Gastroesophageal sphincter (tissue), 4 donors: ENCODE measurements around the gene RPS14. TPM values are rescaled to one million over a fixed set of nuclear protein-coding genes. Genes with fewer than 3 reads are reported as not detected.
A peak's percentile ranks its signal among the peaks of the same experiment; 100 is the strongest.

Experiments
- ATAC-seq: fragments of 150-250 bp; one replicate; pipeline ENCODE4 v1.9.1; 2016; ENCODE audit warnings: mild to moderate bottlenecking, moderate library complexity
- H3K27ac ChIP-seq, 4 donors: fragments of 200-600 bp; sonication (generic) in 3 of 4; 1 replicate in 3 of 4; 2 replicates in 1 of 4; pipeline ENCODE4 v1.5.1; 2016 to 2019
- H3K27me3 ChIP-seq: fragments of 200-600 bp; sonication (generic); one replicate; pipeline ENCODE4 v1.5.1; 2019
- H3K36me3 ChIP-seq, 2 donors: fragments of 200-600 bp; sonication (generic); one replicate each; pipeline ENCODE4 v1.5.1; 2019; ENCODE audit warnings: control low read depth in 1 of 2
- H3K4me1 ChIP-seq, 3 donors: fragments of 200-600 bp; sonication (generic); 1 replicate in 2 of 3; 2 replicates in 1 of 3; pipeline ENCODE4 v1.5.1; 2016 to 2019; ENCODE audit warnings: control low read depth in 2 of 3
- H3K4me3 ChIP-seq, 2 donors: fragments of 200-600 bp; sonication (generic); one replicate each; pipeline ENCODE4 v1.5.1; 2019; ENCODE audit warnings: mild to moderate bottlenecking in 1 of 2, moderate library complexity in 1 of 2
- H3K9me3 ChIP-seq, 3 donors: fragments of 200-600 bp; sonication (generic); one replicate each; pipeline ENCODE4 v1.5.1; 2017 to 2019; ENCODE audit warnings: control low read depth in 2 of 3
- EP300 ChIP-seq: sonication (generic); formaldehyde crosslinking; IDR thresholded peaks from one replicate; pipeline ENCODE4 v1.6.1; 2017; ENCODE audit warnings: antibody characterized with exemption, mild to moderate bottlenecking
- POLR2A ChIP-seq, 2 donors: fragments of 450-650 bp; IDR thresholded peaks; one replicate each; pipeline ENCODE4 v1.6.1; 2017; ENCODE audit warnings: antibody characterized with exemption in 2 of 2, mild to moderate bottlenecking in 2 of 2, moderate library complexity in 1 of 2
- POLR2AphosphoS5 ChIP-seq: sonication (generic); formaldehyde crosslinking; IDR thresholded peaks from one replicate; pipeline ENCODE4 v1.6.1; 2017; ENCODE audit warnings: antibody characterized with exemption
- WGBS, 2 donors: methylation state at CpG; one replicate each; pipeline ENCODE4 v1.1.5; 2018; ENCODE audit warnings: low coverage in 1 of 2; 5-methylcytosine and 5-hydroxymethylcytosine counted together
- total RNA-seq, 4 donors: library from RNA; depleted of rRNA; stranded (reverse); fragments of >200 nt; gene quantifications; one replicate each; pipeline ENCODE4 v1.1.0, GENCODE V29; 2016
- TF ChIP-seq, protein P1 (sequence below), 4 experiments: fragments of 200-600 bp in 2 of 4; fragments of 450-650 bp in 2 of 4; sonication (generic) in 1 of 4; IDR thresholded peaks; one replicate each; pipeline ENCODE4 v1.5.1; 2017 to 2019; ENCODE audit warnings: antibody characterized with exemption in 4 of 4, mild to moderate bottlenecking in 2 of 4, moderate library complexity in 2 of 4

The RPS14 gene
- total RNA-seq, result 1,000 to 10,000 TPM; 1,275 to 3,828 (median 2,502) TPM

DNA sequence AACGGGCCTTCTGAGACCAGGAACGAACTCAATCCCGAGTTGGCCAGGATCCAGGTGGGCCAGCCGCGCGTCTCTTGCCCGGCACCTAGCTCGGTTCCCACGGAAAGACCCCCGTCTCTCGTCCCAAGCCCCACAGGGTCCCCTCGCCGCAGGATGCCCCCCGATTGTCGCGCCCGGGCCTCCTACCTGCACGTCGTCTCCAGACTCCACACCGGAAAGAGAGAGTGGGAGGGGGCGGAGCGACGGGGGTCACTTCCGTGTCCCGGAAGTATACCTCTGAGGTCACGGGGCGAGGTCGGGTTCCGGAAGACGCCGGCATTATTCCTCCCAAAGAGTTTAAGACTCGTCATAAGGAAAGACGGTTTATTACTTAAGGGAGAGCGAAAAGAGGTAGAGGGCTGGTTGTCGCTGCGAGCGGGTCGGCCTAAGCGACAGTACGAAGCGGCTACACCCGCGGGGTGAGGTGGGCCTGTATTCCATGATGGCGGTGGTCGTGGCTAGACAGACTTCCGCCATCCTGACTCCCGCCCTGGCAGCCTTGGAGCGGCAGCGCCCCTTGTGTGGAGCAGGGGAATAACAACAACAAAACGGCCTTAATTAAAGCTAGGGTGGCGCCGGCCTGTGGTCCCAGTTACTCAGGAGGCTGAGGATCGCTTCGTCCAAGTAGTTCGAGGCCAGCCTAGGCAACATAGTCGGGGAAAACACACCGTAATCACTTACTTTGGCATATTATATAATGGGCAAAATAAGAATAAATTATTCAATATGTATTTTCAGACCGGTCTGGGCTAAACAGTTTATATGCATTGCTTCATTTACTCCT lies at the start of gene RPS14:
RPS14 (minus strand) TSS at position 223 of the 823 bp plus-strand sequence. CDS start 2,006 bp downstream, outside the sequence.
- peaks cover 4 to 37% (median 11%) of the 10 kb centered on the region in 3 donors for H3K4me1 ChIP-seq
- H3K9me3 ChIP-seq, result no peaks in the 10 kb centered on the region
- peaks cover 15 to 32% of the 10 kb centered on the region in 2 donors for H3K36me3 ChIP-seq
- H3K27ac ChIP-seq, result peak within 1 kb of the TSS; percentile 90 to 98 (median 95)
- WGBS, 2 donors, result 9 to 18% methylated on average over 8 to 23 of the region's 58 CpGs
- TF ChIP-seq POLR2AphosphoS5 (peak; percentile 93), POLR2A (IDR thresholded peaks at IDR 0.05) (peak; percentile 67 to 74), EP300 (no peak)
- TF ChIP-seq, protein P1, sequence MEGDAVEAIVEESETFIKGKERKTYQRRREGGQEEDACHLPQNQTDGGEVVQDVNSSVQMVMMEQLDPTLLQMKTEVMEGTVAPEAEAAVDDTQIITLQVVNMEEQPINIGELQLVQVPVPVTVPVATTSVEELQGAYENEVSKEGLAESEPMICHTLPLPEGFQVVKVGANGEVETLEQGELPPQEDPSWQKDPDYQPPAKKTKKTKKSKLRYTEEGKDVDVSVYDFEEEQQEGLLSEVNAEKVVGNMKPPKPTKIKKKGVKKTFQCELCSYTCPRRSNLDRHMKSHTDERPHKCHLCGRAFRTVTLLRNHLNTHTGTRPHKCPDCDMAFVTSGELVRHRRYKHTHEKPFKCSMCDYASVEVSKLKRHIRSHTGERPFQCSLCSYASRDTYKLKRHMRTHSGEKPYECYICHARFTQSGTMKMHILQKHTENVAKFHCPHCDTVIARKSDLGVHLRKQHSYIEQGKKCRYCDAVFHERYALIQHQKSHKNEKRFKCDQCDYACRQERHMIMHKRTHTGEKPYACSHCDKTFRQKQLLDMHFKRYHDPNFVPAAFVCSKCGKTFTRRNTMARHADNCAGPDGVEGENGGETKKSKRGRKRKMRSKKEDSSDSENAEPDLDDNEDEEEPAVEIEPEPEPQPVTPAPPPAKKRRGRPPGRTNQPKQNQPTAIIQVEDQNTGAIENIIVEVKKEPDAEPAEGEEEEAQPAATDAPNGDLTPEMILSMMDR (IDR thresholded peaks at IDR 0.05), result peak; percentile 92 to 96 (median 94)
- peak; percentile 98 for ATAC-seq
- peak within 1 kb of the TSS; percentile 73 to 91 for H3K4me3 ChIP-seq
- H3K27me3 ChIP-seq, result no peaks in the 10 kb centered on the region

DNA sequence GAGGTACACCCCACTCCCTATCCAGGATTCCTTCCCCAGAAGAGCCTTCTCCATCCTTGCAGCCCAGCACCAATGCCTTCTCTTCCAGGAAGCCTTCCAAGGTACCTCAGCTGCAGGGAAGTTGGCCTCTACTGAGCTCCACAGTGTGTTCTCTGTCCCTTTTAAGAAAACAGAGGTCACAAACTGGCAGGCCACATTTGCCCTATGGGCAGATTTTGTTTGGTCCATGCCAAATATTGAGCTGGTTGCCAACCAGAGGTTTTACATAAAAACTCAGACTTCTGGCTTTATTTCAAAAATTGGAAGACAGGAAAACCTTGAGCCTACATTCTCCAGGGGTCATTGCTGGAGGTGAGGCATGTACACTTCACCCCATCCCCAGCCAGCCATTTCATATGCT lies 49.4 kb upstream of the RPS14 start:
- no peaks in the 10 kb centered on the region for H3K27me3 ChIP-seq
- no peaks in the 10 kb centered on the region for H3K36me3 ChIP-seq
- H3K4me1 ChIP-seq, result peaks cover 5 to 94% (median 77%) of the 10 kb centered on the region in 3 donors
- H3K9me3 ChIP-seq, result no peaks in the 10 kb centered on the region
- TF ChIP-seq POLR2AphosphoS5 (no peak), POLR2A (IDR thresholded peaks at IDR 0.05) (no peak), EP300 (no peak)
- TF ChIP-seq, protein P1 (IDR thresholded peaks at IDR 0.05), result no peak
- H3K27ac ChIP-seq, result peak overlapping the region in 3 of 4 donors; percentile 61 to 75 (median 73)
- H3K4me3 ChIP-seq, result no peak overlapping the region
- ATAC-seq, result no peak

DNA sequence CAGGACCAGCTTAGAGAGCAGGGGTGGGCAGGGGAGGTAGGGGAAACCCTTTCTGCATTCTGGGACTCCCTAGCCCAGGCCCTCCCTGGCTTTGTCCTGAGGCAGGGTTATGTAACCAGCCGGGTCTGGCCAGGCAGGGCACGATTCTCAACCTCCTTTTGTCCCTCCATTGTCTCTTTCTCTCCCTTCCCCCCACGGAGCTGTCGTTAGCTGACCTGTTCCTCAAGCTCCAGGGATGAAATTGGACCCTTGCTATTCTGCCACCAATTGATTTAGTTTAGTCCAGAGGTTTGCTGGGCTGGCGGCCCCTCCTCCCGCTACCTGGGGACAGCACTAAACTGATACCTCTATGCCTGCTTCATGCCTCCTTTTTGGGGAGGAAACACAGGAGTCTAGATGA lies 49.0 kb upstream of the RPS14 start:
- 18 to 27% methylated on average over 4 of the region's 6 CpGs for WGBS, 2 donors
- Histone ChIP-seq H3K36me3 (no peaks in the 10 kb centered on the region), H3K27me3 (no peaks in the 10 kb centered on the region), H3K4me1 (peaks cover 5 to 92% (median 72%) of the 10 kb centered on the region in 3 donors), H3K9me3 (no peaks in the 10 kb centered on the region), H3K27ac (peak overlapping the region in 3 of 4 donors; percentile 61 to 75 (median 73)), H3K4me3 (no peak overlapping the region)
- ATAC-seq, result no peak
- TF ChIP-seq POLR2AphosphoS5, result no peak
- TF ChIP-seq, protein P1 (IDR thresholded peaks at IDR 0.05), result no peak
- TF ChIP-seq EP300, result no peak
- no peak for TF ChIP-seq POLR2A (IDR thresholded peaks at IDR 0.05)

DNA sequence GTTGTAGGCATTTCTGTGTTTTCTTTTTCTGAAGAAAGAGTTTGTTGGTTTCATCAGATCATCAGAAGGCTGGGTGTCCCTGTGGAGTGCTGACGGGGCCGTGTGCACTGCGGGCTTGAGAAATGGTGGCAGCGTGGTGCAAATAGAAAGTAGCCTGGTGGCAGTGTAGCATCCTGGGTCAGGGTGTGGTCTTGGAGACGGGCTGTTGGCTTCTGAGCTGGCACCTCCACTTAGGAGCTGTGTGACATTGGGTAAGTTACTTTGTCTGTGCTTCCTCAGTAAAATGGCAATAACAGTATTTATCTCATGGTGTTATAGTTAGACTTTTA lies 48.4 kb upstream of the RPS14 start:
- Histone ChIP-seq H3K36me3 (no peaks in the 10 kb centered on the region), H3K4me1 (peaks cover 5 to 92% (median 67%) of the 10 kb centered on the region in 3 donors), H3K27me3 (no peaks in the 10 kb centered on the region), H3K27ac (peak overlapping the region in 3 of 4 donors; percentile 61 to 75 (median 73)), H3K9me3 (no peaks in the 10 kb centered on the region), H3K4me3 (no peak overlapping the region)
- WGBS, 2 donors, result 66 to 69% methylated on average over 2 to 5 of the region's 5 CpGs
- no peak for TF ChIP-seq EP300
- no peak for TF ChIP-seq POLR2AphosphoS5
- TF ChIP-seq POLR2A (IDR thresholded peaks at IDR 0.05), result no peak
- TF ChIP-seq, protein P1 (IDR thresholded peaks at IDR 0.05), result no peak
- ATAC-seq, result peak; percentile 53
